A172 (cell line): ENCODE results near the gene YTHDC2. TPM values are rescaled to one million over a fixed set of nuclear protein-coding genes. Genes with fewer than 3 reads are reported as not detected.
"Not testable (repeated sequence)": the region's sequence is repeated elsewhere in the genome, so short reads cannot be mapped to it uniquely, and the experiment has no call there.

Experiments used
- DNase-seq: peaks from one replicate; pipeline ENCODE4 v3.0.0-alpha.2; 2015; ENCODE audit warnings: low spot score
- total RNA-seq: library from RNA; depleted of rRNA; stranded (reverse); fragments of >200 nt; shearing (Covaris generic); gene quantifications from 2 replicates; pipeline ENCODE4 v1.2.3, GENCODE V29; 2014; rRNA removed

Gene YTHDC2
- total RNA-seq, 1 experiment from 2014 or later = 14.8 TPM

GRCh38 chr5:113603246-113603645 is 89.8 kb downstream of the YTHDC2 start:
- not testable (repeated sequence) for DNase-seq

GRCh38 chr5:113606298-113607134 is 93.0 kb downstream of the YTHDC2 start:
- DNase-seq = peak; percentile 73

- no peak for DNase-seq
Measured at GRCh38 chr5:113607361-113607760, 93.9 kb downstream of the YTHDC2 start.

GRCh38 chr5:113608113-113608596 is 94.7 kb downstream of the YTHDC2 start:
- peak; percentile 35 for DNase-seq

- DNase-seq = peak; percentile 21
Measured at GRCh38 chr5:113612060-113612496, 98.6 kb downstream of the YTHDC2 start.

GRCh38 chr5:113614191-113614590 is 100.7 kb downstream of the YTHDC2 start:
- no peak for DNase-seq

GRCh38 chr5:113615708-113616107 is 102.2 kb downstream of the YTHDC2 start:
- DNase-seq = no peak

GRCh38 chr5:113617191-113617796 is 103.8 kb downstream of the YTHDC2 start:
- no peak for DNase-seq

- DNase-seq = no peak
Measured at GRCh38 chr5:113632996-113633395, 119.5 kb downstream of the YTHDC2 start.

- DNase-seq = no peak
Measured at GRCh38 chr5:113634957-113635356, 121.5 kb downstream of the YTHDC2 start.

- no peak for DNase-seq
Measured at GRCh38 chr5:113641715-113642114, 128.2 kb downstream of the YTHDC2 start.

Other genes starting within 250 kb of the YTHDC2 start
- gene TSSK1B, start 78.7 kb upstream of the YTHDC2 start, total RNA-seq = not detected in 2 replicates
- gene MCC, start 25.2 kb upstream of the YTHDC2 start, total RNA-seq = 1.8 and 2.4 TPM in 2 replicates